NCI-H1694 treated with DMSO at 0.1 percent for 48 hours (cell line): Measurements from ENCODE around the gene STYXL1.
A peak's percentile ranks its signal among the peaks of the same experiment; 100 is the strongest.
"Not testable (repeated sequence)": the region's sequence is repeated elsewhere in the genome, so short reads cannot be mapped to it uniquely, and the experiment has no call there.

Source experiments
- DNase-seq: peaks from one replicate; lab custom pipeline; 2025; lab: John Stamatoyannopoulos, UW

The STYXL1 gene

GRCh38 chr7:76066716-76067503 is 19.1 kb upstream of the STYXL1 start:
- DNase-seq, result no peak

GRCh38 chr7:76065016-76065612 is 17.3 kb upstream of the STYXL1 start:
- DNase-seq, result no peak

GRCh38 chr7:76064208-76064970 is 16.6 kb upstream of the STYXL1 start:
- DNase-seq, result no peak

GRCh38 chr7:76063525-76063924 is 15.7 kb upstream of the STYXL1 start:
- no peak for DNase-seq

DNA sequence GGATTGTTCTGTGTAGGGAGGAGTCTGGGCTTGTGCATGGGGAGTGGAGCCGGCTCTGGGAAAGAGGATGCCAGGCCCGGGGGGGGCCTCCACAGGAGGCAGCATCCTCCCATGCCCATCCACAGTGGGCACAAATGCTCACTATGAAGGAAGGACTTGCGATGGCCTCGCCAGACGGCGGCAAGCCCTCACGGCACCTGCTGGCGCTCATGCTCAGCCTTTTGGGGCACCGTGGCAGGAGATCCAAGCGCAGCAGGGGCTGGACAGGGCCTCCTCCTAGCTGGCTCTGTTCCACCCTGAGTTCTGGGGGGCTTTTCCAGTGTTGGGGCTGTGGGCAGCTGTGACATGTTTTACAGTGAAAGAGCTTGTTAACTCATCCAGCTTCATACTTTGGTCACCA is 15.3 kb upstream of the STYXL1 start:
- no peak for DNase-seq

- DNase-seq, result no peak
These were observed 14.5 kb upstream of the STYXL1 start for GRCh38 chr7:76062254-76062653.

DNA sequence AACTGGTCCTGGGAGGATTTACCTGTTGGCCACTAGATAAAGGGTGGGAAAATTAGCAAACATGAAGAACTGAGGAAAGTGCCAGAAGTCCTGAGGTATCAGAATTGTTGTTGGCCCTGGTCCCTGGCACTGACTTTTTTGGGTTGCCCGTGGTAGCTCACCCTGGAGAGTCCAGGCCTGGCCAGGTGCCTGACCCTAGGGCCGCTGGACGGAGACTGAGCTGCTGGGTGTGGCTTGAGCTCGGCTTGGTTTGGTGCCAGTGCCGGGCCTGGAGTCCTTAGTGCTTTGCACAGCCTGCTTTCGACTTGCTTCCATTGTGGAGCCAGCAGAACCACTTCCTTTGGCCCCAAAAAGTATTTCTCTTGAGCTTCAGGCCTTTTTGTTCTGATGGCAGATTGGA is 13.0 kb upstream of the STYXL1 start:
- DNase-seq, result no peak

DNA sequence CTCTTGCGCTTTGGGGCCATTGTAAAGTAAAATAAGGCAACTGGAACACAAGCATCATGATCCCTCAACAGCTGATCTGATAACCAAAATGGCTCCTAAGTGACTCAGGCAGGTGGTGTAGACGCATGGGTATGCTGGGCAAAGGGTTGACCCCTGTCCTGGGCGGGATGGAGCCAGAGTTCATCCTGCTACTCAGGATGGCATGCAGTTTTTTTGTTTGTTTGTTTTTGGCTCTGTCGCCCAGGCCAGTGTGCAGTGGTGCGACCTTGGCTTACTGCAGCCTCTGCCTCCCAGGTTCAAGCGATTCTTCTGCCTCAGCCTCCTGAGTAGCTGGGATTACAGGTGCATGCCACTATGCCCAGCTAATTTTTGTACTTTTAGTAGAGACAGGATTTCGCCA is 10.9 kb upstream of the STYXL1 start:
- DNase-seq, result not testable (repeated sequence)

DNA sequence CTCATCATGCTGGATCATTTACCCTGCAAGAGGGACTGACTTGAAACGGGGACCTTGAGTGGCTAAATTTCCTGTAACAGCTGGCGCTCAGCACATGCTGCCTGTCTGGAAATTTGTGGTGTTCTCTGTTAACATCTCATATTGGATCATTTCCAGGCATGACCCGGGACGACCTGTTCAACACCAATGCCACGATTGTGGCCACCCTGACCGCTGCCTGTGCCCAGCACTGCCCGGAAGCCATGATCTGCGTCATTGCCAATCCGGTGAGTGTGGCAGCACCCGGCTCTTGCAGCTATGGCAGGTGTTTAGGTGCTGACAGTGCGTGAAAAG is 10.0 kb upstream of the STYXL1 start:
- peak; percentile 66 for DNase-seq

- no peak for DNase-seq
These were observed 9.5 kb upstream of the STYXL1 start for GRCh38 chr7:76057103-76057812.

DNA sequence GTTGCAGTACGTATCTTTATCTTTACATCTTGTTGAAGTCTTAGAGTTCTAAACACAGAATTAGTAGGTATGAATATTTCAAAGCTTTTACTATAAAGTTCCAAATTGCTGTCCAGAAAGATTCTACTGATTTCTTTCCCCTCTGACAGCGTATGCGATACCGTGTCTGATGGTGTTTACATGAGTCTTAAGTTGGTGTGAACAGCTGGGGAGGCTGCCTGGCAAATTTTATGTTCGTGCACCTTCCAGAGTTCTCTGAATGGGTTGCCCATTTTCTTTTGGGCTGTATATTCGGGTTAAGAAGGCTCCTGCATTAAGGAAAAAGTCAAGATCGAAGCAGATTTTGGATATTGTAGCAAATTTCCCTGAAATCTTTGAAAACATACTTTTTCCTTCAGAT is 8.4 kb upstream of the STYXL1 start:
- no peak for DNase-seq

GRCh38 chr7:76054123-76055120 is 6.6 kb upstream of the STYXL1 start:
- no peak for DNase-seq

GRCh38 chr7:76053461-76053860 is 5.7 kb upstream of the STYXL1 start:
- DNase-seq, result no peak

DNA sequence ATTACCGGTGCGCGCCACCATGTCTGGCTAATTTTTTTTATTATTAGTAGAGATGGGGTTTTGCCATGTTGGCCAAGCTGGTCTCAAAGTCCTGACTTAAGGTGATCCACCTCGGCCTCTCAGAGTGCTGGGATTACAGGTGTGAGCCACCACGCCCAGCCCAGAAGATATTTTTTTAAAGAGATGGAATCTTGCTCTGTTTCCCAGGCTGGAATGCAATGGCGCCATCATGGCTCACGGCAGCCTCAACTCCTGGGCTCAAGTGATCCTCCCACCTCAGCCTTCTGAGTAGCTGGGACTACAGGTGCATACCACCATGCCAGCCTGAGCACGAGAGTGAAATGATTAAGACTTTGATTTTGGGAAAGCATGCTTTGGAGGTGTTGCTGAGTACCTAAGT is 4.9 kb upstream of the STYXL1 start:
- DNase-seq, result not testable (repeated sequence)

- no peak for DNase-seq
These were observed 4.0 kb upstream of the STYXL1 start for GRCh38 chr7:76051840-76052239.

GRCh38 chr7:76050545-76050944 is 2.7 kb upstream of the STYXL1 start:
- DNase-seq, result no peak

DNA sequence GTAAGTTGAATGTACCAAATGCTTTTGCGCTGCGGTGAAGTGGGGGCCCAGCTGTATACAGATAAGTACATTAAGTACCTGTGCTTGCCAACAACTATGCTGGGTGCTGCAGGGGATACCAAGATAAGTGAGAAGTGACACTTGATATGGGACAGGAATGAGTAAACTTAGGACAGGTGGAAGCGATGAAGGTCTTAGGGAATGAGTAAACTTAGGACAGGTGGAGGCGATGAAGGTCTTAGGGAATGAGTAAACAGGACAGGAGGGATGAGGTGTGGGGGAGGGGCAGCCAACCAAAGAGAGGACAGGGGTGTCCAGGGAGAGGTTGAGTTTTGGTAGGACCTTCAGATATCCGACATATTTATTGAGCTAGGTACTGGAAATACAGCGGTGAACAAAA is 1.5 kb upstream of the STYXL1 start:
- DNase-seq, result no peak

DNA sequence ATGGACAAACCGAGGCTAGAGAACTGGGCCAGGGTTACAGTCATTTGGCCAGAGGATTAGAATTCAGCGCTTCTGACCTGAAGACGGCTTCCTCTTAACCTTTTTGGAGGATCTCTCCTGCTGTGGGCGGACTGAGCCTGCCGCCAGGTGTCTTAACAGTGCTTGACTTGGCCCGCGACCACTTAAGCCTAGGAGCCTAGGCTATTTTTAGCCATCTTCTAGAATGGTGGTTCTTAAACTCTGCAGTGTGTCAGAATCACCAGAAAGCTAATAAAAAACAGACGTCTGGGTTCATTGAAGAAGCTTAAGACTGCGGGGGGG is 828 bp upstream of the STYXL1 start:
- DNase-seq, result no peak

DNA sequence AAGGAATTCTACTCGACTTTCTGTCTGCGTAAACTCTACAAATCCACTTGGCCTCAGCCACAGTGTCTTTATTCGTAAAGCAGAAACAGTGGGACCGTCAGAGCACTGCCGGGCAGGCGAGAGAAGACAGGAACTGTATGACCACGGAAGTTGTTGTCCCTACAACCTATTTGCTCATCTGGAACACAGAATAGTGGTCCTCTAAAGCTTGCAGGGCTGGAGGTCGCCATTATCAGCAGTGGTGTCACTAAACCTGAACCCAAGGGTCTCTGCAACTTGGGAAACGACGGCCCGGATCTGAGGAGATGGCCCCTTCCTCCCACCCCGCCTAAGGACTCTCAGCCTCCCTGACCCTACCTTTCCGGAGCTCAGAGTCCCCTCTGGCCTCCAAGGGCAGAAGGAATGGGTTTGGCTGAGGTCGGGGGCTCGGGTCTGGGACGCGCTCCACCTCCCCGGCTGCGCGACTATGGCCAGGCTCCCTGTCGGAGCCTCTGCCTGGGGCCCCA is 442 bp downstream of the STYXL1 start:
- no peak for DNase-seq

- DNase-seq, result no peak
These were observed 3.4 kb downstream of the STYXL1 start for GRCh38 chr7:76044375-76044865.

- DNase-seq, result no peak
These were observed 7.7 kb downstream of the STYXL1 start for GRCh38 chr7:76040126-76040525.
